ENCODE data around the gene POLR2J3. TPM values are rescaled to one million over a fixed set of nuclear protein-coding genes. Genes with fewer than 3 reads are reported as not detected.
"Not testable (repeated sequence)": the region's sequence is repeated elsewhere in the genome, so short reads cannot be mapped to it uniquely, and the experiment has no call there.

Gene POLR2J3
- total RNA-seq, result 10 to 100 TPM; 27.2 to 29.1 TPM

DNA sequence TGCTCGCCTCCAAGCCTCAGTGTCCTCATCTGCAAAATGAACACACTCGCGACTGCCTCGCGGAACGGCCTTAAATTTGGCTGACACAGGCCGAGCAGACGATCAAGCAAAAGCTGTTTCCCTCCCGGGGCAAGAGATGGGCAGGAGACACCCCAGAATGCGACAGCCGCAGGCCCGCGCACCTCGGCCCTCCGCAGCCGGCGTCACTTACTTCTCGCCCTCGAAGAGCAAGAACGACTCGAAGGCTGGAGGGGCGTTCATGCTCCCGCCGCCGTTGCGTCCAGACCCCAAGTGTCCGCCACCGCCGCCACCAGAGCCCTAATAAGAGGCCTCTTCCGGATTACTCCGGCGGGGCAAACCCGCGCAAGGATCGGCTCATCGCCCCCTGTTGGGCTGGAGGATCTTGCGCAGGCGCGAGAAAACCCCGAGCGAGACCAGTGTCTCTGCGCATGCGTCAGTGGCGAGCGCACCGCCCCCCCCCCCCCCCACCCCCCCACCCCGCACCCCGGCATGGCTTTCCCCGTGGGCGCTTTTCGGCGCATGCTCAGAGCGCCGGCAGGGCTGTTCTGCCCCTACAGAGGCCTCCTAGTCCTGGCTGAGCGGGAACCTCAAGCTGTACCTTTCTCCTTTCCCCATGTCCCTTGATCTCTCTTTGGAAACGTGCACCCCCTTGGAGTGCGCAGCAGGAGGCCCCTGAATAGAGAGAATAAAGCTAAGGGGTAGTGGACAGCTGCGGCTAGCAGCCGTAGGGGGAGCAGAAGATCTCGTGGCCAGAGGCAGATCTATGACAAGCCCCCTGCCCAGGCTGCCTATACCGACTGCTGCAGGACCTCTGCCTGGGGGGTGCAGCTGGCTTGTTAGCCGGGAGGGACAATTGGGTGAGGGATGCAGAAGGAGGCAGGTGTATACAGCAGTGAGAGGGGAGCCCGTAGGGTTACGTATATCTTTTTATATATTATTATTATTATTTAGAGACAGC, at the start of gene POLR2J3:
Gene POLR2J3 (minus strand): TSS at position 323 of the 979 bp plus-strand sequence. CDS start 62 bp downstream, at position 261.
- CTCF ChIA-PET, POLR2A ChIA-PET: not testable (repeated sequence)

DNA sequence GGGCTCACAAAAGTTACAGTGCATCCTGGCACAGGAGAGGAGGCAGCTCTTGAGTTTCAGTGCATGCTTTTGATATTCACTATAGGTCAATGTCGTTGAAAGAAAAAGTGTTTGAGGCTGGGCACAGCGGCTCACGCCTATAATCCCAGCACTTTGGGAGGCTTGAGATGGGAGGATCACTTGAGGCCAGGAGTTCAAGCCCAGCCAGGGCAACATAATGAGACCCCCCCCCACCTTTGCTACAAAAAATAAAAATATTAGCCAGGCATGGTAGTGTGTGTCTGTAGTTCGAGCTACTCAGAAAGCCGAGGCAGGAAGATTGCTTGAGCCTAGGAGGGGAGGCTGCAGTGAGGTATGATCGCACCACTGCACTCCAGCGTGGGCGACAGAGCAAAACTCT, 45.7 kb upstream of the POLR2J3 start:
- CTCF ChIA-PET, POLR2A ChIA-PET: not testable (repeated sequence)

DNA sequence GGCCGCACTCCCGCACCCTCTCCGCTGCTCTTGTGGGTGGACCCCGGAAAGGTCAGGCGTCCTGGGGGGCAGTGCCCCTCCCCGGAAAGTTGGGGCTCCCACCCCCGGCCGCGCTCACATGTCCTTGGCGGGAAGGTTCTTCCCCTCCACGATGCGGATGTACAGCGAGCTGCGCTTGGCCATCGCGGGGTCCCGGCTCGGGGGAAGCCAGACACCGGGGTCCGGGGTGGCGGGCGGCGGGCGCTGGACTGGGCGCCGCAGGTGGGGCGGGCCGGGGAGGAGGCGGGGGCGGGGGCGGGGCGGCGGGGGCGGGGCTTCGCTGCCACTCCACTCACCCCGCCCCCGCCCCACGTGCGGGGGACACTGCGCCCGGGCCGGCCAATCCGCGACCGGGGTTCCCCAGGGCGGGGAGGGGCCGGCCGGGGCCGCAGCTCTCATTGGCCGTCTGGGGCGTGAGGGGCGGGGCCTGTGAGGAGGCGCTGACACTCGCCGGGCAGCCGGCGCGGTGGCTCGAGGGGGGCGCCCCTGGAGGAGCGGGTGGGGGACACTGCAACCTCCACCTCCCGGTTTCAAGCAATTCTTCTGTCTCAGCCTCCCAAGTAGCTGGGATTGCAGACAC, 44.2 kb upstream of the POLR2J3 start, which contains the start of gene RASA4:
Gene RASA4 (minus strand): TSS at position 250 of the 619 bp plus-strand sequence. CDS start 67 bp downstream, at position 183.
- CTCF ChIA-PET, POLR2A ChIA-PET: not testable (repeated sequence)

DNA sequence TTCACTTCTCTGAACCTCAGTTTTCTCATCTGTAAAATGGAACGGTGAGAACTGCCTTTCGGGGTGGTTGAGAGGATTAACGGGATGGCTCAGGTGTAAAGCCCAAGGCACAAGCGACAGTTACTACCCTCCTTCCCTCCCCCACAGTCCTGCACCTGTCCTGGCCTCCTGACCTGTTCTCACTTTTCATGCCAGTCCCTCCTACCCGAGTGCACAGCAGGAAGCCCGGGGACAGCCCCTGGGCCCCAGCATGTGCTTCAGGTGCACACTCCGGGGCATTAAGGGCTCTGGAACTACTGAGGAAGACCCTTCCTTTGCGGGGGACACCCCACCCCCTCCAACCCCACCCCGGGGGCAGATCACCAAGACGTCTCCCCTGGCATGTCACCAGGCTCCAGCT, 43.5 kb upstream of the POLR2J3 start:
- POLR2A ChIA-PET, CTCF ChIA-PET: not testable (repeated sequence)

DNA sequence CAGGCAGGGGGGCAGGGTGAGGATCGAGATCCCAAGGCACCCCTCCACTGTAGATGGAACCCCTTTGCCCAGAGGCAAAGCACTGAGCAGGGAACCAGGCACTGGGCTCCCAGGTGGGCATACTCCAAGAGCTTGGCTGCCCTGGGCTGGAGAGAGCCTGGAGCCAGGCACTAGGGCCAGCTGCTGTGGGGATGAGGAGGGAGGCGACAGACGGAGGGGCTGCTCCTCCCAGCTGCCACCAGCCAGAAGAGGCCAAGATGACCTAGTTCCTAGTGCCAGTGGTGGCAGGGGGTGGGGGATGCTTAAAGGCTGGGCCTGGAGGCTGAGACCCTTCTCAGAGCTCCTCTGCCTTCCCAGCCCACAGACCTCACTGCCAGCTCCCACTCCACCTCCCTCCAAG, 42.5 kb upstream of the POLR2J3 start:
- POLR2A ChIA-PET, CTCF ChIA-PET: not testable (repeated sequence)

DNA sequence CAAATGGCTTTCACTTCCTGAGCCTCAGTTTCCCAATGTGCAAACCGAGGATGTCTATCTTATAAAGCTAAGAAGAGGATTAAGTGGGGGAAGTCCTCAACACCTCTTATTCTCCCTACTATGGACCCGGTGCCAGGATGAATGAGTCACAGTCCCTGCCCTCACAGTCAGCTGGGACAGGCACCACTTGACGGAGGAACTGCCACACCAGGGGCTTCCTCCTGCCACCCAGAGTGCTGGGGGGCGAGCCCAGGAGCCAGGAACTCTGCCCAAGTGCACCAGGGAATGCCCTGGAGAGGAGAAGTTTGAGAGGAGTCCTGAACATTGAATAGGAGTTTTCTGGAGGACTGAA, 41.9 kb upstream of the POLR2J3 start:
- CTCF ChIA-PET, POLR2A ChIA-PET: not testable (repeated sequence)

DNA sequence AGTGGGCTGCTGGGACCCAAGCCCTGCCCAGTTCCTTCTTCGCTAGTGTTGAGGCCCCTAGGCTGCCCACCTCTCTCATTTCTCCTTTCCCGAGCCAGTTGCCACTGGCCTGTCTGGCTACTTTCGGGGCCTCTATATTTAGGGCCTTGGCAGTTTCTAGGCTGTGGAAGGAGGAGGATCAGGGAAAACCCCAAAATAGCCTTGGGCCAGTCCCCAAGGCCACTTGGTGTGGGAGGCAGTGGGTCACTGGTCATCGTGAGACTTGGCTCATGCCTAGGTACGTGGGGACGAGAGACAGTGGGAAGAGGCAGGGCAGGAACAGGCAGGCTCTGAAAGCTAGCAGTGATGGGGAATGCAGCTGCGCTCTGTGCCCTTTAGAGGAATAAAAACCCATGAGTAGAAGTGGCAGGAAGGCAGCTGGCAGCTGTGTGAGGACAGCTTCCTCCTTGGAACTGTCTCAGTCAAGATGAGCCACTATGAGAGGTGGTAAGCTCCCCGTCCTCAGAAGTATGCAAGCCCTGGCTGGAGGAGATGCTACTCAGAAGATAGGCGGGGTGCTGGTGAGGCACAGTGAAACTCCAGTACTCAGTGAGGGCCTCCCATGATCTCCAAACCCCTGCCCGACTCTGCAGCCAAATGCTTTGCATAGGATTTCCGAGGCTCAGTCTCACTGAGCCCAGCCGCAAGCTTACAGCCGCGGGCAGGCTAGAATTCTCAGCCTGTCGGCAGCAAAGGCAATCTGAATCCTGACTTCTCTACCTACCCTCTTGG, 41.4 kb upstream of the POLR2J3 start:
- POLR2A ChIA-PET, CTCF ChIA-PET: not testable (repeated sequence)

DNA sequence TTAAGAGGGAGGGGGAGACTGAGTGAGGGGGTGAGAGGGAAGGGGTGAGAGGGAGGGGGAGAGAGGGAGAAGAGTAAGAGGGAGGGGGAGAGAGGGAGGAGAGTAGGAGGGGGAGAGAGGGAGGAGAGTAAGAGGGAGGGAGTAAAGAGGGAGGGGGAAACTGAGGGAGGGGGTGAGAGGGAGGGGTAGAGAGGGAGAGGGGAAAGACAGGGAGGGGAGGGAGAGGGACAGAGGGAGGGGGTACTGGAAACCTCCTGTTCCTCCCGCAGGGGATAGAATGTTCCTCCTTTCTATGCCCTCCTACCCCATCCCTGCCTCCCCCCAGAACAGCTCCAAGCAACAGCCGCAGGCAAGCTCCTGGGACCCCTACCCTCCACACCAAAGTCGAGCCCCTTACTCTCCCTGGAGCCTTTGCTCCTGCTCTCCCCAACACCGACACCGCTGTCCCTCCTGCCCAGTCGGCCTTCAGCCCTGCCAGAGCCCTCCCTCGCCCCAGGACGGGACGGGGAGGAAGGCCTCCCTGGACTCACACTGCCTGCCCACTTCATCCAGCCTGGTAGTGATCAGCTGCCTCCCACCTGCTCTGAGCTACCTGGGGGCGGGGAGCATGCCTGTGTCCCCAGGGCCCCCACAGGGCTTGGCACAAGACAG, 39.4 kb upstream of the POLR2J3 start:
- POLR2A ChIA-PET, CTCF ChIA-PET: not testable (repeated sequence)

DNA sequence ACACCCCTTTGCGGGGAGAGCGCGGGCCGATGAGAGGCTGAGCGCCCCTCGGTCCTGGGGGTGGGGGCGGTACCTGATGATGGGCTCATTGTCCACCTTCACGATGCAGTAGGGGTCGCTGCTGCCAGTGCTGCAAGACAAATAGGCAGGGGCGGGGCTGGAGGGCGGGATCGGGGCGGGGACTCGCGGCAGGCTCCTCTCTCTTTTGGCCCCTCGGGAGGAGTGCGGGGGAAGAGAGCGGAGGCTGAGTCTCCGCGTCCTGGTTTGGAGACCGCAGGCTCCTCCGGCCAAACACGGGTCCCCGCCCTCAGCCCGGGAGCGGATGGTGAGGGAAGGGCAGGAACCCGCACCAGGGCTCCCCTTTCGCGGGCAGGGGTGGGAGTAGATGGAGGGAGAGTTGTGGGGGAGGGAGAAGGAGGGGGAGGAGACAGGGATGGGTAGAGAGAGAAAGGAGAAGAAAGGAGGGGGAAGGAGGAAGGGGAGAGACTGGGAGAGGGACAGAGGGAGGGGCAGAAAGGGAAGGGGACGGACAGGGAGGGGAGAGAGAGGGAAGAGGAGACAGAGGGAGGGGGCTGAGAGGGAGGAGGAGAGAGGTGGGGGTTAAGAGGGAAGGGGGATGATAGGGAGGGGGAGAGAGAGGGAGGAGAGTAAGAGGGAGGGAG, 38.8 kb upstream of the POLR2J3 start:
- CTCF ChIA-PET, POLR2A ChIA-PET: not testable (repeated sequence)

DNA sequence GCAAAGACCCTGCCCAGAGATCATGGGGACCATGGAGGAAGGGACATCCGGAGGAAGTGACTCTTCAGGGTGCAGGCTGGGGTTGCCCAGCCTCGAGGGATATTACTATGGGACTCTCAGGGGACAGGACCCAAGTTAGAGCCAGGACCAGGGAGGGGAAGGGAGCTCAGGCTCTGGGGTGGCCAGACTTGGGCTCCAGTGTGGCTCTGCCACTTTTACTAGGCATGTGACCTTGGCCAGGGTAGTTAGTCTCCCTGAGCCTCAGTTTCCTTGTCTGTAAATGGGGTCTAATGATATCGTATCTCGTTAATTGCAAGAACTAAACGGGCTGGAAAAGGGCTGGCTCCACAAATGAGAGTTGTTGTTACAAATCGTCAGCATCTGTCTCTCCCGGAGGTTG, 38.1 kb upstream of the POLR2J3 start:
- CTCF ChIA-PET, result not testable (repeated sequence)

DNA sequence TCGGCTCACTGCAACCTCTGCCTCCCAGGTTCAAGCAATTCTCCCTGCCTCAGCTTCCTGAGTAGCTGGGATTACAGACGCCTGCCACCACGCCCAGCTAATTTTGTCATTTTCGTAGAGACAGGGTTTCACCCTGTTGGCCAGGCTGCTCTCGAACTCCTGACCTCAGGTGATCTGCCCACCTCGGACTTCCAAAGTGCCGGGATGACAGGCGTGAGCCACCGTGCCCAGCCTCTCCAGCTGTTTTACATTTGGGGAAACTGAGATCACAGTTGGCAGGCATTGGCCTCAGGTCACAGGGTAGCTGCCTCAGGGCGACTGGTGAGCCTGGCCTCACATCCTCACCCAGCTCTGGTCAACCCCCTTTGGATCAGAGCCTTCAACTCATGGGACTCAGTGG, 37.4 kb upstream of the POLR2J3 start:
- POLR2A ChIA-PET, CTCF ChIA-PET: not testable (repeated sequence)

More for the DNA sequence above, 38.1 kb upstream of the POLR2J3 start:
- POLR2A ChIA-PET, result not testable (repeated sequence)

DNA sequence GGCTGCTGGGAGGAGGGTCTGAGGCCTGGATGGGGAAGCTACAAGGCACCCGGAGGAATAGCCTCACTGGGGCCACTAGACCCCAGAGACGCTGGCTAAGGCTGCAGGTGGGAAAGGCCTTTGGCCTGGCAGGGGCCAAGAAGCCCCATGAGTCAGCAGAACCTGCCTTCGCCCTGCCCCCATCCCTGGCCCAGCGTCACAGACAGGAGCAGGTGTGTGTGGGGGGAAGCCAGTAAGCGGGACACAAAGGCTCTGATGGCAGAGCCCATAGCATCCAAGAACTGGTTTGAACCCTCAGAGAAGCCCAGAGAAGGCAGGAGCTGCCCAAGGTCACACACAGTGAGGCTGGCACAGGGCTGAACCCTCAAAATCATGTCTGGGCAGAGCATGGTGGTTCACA, 34.5 kb upstream of the POLR2J3 start:
- CTCF ChIA-PET, POLR2A ChIA-PET: not testable (repeated sequence)

DNA sequence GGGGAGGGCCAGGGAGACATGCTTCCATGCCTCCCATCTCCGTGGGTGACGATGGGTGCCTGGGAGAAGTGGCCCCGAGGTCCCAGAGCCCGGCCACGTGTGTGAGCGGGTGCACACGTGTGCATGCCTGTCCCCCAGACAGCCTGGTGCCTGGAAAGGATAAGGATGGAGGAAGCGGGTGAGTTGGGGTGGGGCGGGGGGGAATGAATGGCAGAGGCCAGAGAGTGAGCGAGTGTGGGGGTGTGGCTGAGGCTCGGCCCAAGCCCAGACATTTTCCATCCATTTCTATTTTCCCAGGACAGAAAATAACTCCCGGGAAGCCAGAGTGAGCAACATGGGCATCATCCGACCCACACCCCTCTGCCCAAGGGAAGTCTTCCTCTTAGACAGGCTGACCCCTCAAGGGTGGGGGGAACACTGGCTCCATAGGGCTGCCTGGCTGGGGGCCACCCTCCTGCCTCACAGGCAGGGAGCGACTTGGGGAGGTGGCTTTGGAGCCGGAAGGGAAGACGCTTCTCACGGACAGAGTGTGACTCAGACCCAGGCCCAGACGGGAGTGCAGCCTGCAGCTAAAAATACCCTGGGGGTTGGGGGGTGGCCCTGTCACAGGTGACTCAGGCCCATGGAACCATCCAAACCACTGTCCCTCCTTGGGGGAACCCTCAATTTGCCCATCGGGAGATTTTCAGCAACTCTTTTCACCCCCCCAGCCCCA, 32.2 kb upstream of the POLR2J3 start:
- CTCF ChIA-PET, POLR2A ChIA-PET: not testable (repeated sequence)

DNA sequence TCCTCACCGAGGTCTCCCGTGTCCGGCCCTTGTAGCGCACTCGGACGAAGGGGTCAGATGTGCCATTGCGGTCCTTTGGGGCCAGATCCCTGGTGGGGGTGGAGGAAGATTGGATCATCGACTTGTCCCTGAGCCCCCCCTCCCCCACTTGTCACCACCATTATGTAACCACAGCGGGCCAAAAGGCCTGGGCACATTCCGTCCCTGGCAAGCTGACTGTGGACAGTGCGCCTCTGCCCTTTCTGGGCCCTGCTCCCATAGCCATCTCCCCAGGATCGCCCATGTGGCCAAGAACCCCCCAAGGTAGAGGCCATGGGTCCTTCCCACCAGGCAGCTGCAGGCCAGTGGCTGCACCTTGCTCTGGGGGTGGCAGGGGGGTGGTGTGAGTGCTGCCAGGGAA, 29.9 kb upstream of the POLR2J3 start:
- CTCF ChIA-PET, POLR2A ChIA-PET: not testable (repeated sequence)

DNA sequence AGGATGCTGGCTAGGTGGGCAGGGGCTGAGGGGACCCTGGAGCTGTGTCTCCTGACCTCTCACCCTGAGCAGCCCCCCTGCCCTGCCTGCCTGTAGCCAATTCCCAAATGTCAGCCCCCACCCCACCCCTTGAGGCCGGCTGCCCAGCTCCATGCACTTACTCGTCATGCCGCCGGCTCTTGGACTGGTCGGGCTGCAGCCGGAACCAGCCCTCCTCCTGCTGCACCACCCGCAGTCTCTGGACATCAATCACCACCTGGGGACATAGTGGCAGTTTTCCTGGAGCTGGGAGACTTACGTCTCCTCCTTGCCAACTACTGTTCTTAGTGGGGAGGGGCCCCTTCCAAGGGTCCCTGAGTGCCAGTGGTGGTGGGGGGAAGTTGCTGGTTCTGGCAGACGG, 27.3 kb upstream of the POLR2J3 start:
- CTCF ChIA-PET, POLR2A ChIA-PET: not testable (repeated sequence)

DNA sequence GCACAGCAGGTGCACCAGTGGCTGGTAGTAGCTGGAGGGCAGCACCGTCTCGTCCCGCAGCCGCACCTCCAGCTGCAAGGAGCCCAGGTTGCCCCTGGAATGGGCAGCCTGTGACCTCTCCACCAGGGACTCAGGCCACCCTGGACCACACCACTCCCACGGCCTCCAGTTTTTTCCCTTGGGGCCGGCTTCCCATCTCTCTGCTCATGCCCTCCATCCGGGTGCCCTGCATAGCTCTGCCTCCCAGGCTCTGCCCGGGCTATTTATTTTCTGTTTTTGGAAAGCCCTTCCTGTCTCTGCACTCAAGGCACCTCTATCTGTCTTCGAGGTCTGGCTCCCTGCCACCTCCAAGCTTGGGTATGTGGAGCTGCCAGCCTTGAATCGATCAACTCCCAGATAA, 23.7 kb upstream of the POLR2J3 start:
- POLR2A ChIA-PET, CTCF ChIA-PET: not testable (repeated sequence)

DNA sequence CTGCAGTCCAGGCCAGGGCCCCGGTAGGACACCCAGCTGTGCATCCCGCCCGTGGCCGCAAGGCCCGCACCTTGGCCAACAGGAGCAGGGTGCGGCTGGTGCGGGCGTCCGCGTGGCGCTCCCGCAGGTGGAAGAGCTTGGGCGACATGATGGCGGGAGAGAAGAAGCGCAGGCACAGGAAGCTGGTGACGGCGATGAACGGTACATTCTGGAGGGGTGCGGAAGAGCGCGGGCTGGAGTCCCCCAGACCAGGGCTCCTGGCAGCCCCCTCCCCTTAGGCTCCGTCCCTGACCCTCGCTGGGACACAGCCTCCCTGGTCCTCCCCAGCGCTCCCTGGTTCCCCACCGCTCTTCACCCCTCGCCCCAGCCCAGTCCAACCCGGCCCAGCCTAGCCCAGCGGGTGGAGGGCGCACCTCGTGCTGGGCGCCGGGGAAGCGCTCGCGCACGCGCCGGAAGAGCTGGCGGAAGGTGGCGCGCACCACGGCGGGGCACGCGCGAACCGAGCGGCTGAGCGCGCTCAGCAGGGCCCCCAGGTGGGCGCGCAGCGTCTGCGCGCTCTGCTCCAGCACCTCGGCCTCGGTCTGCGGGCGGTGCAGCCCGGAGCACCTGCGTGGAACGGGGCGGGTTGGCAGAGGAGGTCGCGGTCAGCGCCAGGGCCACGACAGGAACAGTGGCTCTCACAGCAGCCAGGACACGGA, 21.4 kb upstream of the POLR2J3 start:
- CTCF ChIA-PET, result not testable (repeated sequence)

DNA sequence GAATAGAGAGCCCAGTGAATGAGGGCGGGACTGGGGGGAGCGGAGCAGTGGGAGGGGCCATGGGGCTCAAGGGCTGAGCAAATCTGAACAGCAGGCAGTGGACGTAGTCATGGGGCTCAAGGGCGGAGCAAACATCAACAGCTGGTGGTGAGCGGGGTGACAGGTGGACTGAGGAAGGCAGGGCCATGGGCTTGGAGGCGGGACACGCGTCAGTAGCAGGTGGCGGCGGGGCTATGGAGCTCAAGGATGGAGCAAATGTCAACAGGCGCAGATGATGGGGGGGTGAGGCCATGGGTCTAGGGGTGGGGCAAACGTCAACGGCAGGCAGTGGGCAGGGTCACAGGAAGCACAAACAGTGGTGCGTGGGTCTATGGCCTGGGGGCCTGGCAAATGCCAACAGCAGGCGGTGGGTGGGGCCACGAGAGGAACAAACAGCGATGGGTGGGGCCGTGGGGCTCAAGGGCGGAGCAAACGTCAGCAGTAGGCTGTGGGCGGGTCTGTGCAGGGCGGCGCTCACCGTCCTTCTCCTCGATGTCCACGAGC, 20.2 kb upstream of the POLR2J3 start:
- POLR2A ChIA-PET, CTCF ChIA-PET: not testable (repeated sequence)

More for the DNA sequence above, 21.4 kb upstream of the POLR2J3 start:
- POLR2A ChIA-PET, result not testable (repeated sequence)

All from activated CD8-positive, alpha-beta memory T cell treated with anti-CD3 and anti-CD28 coated beads for 36 hours (primary cell).